GM21528 (cell line): ENCODE measurements around the gene SLCO3A1.

ENCODE experiments used
- ATAC-seq: cut with Tn5 transposase; IDR thresholded peaks from one replicate; pipeline ENCODE4 v1.9.1; 2021; ENCODE audit warnings: mild to moderate bottlenecking, moderate library complexity; ENCODE audit not compliant: unreplicated experiment, low FRiP score

The SLCO3A1 gene

DNA sequence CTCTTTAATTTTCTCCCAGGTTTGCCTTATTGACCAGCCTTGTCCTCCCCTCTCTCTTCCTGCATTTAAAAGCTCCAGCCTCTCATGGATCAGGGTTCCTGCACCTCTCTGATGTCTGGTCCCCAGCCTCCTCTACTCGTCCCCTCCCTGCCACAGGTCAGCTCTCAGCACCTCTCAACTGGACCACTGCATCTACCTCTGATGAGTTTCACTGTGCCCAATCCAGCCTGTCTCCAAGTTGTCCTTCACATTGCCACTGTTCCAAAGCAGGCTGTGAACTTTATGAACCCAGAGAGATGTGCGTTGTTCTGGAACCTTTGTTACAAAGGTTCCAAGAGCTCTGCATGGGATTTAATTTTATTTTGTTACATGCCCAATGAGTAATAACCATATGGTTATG, 76.6 kb downstream of the SLCO3A1 start:
- ATAC-seq, result no peak

DNA sequence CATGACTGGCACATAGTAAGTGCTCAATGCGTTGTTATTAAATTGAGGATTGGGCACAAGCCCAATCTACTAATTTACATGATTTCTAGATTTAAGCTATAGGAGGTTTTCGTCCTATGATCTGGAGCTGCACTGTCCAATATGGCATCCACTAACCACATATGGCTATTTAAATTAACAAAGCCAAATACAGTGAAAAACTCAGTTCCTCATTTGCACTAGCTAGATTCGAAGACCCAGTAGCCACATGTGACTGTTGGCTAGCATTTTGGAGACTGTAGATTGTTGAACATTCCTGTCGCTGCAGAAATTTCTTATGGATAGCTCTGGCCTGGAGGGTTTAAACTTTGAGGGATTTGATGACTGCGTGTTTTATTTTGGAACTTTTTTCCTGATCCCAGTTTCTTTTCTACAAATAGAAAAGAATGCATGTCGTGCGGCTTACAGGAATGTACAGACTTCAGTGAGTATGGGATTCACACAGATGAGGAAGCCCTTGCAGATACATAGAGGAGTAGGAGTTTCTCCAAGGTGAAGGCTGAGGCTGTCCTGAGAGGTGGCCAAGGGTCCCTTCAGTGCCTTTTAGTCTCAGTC, 82.8 kb downstream of the SLCO3A1 start:
- ATAC-seq, result no peak

DNA sequence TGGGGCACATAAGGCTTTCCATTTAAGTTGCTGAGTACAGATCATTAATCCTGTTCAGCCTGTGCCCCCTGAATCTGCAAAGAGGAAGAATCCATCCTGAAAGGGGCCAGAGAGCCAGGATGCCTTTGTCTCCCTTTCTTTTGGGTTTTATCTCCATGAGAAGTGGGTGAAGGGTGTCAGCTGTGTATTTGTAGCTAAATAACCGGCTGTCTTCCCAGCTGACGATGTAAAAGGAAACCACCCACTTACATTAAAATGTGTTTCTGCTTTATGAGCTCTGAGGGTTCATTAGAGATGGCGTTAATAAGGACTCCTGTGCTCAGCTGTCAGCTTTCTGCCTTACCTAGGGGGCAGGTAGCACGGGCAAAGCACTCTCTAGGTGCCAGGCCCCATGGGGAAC, 83.4 kb downstream of the SLCO3A1 start:
- no peak for ATAC-seq

DNA sequence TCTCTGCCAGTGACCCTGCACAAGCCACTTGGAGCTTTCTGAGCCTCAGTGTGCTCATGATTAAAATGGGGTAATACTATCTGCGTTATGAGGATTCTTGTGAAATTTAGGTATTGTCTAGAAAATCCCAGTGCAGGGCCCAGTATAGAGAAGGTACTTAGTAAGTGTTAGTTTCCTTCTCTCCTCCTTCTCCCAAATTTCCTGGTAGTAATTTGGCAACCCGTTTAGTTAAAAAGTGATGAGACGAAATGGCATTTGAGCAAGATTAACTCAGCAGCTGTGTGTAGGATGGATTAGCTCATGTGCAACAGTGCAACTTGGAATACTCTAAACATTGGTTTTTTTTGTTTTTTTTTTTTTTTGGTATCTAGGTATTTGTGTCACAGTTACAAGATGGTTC, 84.6 kb downstream of the SLCO3A1 start:
- no peak for ATAC-seq

DNA sequence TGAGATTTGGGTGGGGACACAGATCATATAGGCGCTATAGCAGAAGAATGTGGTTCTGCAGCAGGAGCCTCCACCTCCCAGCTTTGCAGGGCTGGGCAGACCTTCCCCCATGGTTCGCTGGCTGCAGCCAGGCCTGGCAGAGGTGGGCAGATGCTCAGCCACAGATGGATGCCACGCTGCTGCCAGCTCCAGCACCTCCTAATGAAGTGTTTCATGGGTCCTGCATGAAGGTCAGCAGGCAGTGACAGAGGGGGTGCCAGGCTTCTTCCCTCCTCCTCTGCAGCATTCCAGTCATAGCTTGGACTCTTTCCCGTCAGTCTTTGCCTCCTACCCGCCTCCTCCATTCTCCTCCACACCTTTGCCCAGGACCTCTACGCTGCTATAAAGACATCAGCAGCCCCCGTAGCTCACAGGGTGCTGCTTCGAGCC, 85.9 kb downstream of the SLCO3A1 start:
- ATAC-seq, result no peak

DNA sequence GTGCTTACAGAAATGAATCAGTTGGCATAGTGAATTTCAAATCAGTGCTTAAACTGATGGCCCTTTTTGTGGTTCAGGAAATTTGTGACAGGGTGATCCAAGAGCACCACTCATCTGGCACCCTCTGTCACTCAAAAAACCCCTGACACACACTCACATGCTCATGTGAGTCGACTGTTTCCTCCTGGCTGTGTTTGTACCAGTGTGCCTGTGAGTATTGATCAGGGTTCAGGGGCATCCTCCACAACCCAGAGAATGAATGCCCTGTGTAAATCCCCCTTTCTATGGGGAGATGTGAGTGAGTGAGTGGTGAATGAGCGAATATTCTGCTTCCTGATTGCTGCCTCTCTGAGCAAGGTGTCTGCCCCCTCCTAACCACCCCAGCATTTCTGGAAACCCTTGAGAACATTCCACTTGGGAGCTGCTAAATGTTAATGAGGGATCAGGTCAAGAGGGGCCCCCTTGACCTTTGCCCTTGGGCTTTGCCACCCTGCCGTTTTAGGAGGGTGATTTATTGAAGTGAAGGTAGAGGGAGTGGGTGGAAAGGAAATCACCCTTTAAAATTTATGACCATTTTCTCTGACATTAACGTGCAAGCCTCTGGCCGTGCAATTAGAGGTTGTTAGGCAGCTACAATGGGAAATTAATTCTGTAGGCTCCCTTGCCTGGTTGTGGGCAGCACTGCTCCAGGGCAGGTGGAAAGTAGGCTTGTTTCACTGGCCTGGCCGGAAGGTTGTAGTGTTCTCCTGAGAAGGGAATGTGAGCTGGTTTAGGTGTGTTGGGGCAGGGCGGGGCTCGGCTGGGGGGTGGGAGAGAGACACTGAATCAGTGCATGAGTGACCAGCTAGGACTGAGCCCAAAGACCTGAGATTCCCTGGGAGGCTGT, 87.2 kb downstream of the SLCO3A1 start:
- no peak for ATAC-seq

DNA sequence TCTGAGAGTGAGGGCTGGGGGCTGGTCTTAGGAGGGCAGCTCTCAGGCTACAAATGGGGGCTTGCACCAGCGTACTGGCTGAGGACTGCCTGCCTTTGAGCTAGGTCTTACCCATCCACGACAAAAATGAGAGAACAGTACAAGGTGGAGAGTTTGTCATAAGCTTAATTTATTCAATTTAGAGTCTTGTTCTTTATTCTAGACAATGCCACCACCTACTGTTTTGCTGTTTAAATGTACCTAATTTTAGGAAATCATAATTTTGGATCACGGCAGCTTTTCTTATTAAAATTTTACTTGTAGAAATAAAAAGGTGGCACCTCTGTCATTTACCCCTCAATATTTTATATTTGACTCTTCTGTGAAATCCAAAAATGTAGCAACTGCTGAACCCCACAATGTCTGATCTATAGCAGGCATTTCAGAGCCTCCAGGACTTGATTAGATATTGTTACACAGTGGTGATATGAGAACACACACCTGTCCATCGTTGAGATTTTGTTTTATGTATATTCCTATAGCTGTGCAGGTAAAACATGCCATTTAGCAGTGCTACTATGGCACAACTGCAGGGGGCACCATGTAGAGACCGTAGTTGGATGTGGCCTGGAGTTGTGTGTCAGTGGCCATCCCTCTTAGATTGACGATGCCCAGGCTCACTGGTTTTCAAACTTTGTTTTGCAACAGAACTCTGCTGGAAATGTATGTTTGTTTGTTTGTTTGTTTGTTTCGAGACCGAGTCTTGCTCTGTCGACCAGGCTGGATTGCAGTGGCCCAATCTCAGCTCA, 88.6 kb downstream of the SLCO3A1 start:
- no peak for ATAC-seq

DNA sequence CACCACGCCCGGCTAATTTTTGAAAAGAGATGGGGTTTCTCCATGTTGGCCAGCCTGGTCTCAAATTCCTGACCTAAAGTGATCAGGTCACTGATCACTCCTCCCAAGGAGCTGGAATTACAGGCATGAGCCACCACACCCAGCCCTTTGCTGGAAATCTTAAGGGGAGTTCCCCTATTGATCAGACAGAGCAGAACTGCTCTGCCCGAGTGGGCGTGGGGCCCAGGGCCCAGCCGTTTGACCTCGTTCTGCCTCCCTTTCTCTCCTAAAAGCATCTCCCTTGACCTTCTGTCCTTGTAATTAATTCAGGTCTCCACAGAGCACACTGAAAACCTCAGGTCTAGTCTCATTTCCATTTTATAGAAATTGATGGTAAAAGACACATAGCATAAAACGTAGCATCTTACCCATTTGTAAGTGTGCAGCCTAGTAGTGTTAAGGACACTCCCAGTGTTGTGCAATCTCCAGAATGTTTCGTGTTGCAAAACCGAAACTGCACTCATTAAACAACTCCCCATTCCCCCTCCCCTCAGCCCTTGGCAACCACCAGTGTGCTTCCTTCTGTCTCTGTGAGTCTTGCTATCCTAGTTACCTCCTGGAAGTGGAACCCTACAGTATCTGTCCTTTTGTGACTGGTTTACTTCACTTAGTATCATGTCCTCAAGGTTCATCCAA, 89.3 kb downstream of the SLCO3A1 start:
- peak; percentile 61 for ATAC-seq

DNA sequence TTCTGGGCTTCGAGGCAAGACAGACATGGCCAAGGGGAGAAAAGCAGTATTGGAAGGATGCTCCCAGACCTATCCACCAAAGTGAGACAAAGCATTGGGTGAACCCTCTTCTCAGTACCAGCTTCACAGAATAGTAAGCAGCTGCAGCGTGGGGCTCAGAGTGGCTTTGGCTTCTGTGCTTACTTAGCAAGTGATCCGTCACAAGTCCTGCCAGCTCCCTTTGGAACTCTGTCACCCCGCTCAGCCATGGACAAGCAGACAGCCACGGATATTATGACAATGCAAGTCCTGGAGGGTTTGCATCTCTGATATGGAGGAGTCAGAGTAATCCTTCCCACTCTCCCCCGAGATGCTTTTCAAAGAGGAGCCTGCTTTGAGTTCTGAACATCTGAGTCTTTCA, 90.8 kb downstream of the SLCO3A1 start:
- no peak for ATAC-seq

DNA sequence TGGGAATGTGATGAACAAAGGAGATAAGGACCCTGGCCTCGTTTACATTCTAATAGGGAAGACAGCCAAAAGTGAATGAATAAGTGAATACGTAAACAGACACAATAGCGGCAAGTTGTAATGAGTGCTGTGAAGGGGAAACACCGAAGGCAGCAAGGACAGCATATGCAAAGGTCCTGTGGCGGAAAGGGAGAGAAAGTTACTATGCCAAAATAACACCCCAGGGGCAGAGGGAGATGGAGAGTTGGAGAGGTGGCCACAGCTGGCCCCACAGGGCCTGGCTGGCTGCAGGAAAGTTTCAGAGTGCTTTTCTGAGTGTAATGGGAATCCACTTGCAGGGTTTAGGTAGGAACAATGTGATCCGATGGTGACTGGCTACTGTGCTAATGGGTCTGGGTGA, 91.9 kb downstream of the SLCO3A1 start:
- no peak for ATAC-seq

DNA sequence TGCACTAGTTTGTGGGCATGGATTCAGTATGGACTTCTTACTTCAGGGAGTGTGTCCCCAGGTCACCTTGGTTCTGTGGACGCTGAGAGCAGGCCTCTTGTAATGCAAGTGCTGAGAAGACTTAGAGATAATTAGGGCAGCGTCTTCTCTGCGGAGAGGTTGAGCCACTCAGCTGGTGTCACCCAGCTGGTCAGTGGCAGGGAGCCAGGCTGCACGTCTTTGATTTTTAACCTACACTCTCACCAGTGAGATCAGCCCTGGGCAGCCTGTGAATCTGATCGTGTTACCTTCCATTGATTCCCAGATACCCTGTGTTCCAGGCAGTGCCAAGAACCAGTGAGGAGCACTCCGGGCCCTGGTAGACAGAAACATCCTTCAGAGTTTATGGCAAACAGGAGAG, 92.6 kb downstream of the SLCO3A1 start:
- ATAC-seq, result no peak

DNA sequence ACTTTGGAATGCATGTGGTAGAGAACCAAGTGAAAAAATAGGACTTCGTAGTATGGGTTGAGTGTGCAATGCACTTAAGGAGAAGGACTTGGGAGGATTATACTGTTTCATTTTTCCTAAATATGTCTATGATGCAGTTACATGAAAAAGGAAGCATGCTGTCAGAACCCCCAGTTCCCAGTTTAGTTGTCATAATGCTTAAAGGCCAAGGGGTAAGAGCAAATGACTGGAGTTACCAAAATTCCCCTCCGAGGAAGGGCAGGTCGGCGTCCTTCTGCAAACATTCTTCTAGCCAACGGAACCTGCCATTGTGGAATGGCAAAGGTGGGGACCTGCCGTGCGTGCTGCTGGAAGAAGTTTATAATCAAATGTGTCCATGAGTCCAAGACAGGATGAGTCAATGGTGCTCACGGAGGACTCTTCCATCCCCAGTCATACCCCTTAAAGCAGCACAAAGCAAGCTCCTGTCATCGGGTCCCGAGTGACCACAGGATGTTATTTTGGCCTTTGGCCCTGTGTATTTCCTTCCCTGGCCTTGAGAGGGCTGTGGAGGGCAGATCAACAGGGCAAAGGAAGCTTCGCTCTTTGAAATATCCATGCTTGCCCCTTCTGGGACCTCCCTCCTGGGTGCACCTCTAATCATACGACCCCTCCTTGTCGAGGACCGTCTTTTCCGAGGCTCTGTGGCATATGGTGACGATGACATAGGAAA, 93.2 kb downstream of the SLCO3A1 start:
- ATAC-seq, result no peak

DNA sequence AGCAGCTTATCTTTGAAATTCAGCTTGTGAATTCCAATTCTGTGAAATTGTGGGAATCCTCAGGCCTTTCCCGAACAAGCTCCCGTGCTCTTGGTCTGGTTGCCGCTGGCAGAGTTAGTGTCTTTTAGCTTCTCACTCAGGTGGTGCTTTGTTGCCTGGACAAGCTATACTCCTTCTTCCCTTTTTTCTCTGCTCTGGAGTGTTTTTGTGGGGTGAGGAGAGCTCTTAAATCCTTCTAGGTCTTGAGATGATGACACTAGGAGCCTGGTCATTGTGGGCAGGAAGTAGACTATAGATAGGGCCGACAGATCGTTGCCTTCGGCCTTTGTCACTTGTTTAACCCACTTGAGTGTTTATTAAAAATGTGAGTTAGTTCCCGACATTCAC, 93.8 kb downstream of the SLCO3A1 start:
- no peak for ATAC-seq

DNA sequence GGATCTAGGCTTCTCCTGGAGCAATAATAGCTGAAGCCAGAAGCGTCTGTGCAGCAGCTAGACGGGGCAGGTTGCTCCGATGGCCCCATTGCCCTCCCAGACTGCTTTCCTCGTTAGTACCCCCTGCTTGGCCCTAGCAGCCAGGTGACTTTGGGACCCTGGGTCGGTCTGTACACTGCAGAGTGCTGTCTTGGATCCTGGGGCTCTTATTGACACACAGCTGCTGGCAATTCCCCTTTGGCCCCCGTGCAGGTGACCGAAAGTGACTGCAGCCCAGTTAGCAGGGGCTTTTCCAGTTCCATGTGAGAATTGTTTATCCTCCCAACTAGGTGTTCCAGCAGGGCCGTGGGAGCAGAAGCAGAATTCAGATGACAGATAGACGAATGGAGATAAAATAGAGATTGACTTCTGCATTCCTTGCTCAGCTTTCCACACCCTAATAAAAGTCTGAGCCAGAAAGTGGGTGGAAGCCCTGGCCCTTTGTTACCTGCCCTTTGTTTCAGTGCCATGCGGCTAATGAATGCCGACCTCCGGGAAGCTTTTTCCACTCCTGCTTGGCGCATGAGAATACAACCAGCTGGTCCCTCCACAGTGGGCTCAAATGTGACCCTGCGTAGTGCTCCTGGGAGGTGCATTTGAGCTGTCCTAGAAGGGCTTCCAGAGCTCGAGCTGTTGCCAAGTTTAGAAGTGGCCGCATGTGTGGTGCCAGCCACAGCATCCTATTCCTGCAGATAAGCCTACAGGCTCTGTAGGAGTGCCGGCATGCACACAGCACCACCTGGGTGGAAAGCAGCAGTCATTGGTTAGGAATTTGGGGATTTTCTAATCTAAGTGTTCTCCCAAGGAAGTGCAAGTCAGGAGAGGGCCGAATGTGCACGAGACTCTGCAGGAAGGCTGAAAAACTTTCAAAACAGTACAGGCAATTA, 94.4 kb downstream of the SLCO3A1 start:
- no peak for ATAC-seq

DNA sequence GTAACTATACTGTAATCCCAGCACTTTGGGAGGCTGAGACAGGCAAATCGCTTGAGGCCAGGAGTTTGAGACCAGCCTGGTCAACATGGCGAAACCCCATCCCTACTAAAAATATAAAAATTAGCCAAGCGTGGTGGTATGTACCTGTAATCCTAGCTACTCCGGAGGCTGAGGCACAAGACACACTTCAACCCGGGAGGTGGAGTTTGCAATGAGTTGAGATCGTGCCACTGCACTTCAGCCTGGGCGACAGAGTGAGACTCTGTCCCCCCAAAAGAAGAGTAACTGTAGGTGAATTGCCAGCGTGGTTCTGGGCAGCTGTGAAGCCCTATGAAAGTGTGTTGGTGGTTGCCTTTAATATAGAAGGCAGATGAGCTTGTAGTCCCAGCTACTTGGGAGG, 95.9 kb downstream of the SLCO3A1 start:
- no peak for ATAC-seq

DNA sequence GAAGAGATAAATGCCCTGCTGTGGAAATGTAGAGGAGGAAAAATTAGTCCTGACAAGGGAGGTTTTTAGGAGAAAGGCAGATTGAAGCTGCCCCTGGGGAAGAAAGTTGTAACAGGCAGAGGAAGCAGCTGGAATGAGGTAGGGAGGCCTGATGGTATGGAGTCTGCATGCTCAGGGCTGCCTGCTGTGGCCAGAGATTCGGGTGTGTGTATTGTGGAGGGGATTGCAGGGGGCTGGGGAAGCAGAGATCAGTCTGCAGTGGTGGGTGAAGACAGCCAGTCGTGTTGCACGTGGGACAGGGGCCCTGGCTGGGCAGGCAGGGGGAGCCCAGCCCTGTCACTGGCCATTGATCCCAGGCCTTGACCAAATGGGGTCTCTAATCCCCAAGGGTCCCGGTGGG, 96.5 kb downstream of the SLCO3A1 start:
- no peak for ATAC-seq

DNA sequence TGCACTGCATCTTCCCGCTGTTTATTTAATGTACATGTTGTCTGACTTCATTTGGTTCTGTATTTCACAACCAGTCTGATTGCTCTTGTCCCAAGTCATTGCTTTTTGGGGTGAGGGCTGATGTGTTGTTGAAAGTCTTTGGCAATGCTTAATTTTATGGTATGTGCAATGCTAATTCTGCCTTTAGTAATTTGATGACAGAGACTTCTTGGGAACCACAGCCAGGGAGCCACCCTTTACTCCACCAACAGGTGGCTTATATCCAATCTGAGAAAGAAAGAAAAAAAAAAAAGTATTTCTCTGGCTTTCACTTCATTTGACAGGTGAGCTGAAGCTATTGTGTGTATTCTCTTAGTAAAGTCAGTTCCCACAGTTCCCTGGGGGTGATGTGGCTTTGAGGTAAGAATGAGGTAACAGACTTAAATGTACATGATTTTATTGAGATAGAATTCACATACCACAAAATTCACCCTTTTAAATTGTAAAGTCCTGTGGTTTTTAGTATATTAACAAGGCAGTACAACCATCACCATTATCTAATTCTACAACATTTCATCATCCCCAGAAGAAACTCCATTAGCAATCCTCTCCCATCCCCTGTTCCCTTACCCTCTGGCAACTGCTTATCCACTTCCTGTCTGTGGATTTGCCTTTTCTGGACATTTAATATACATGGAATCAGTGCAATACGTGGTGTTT, 97.3 kb downstream of the SLCO3A1 start:
- no peak for ATAC-seq

DNA sequence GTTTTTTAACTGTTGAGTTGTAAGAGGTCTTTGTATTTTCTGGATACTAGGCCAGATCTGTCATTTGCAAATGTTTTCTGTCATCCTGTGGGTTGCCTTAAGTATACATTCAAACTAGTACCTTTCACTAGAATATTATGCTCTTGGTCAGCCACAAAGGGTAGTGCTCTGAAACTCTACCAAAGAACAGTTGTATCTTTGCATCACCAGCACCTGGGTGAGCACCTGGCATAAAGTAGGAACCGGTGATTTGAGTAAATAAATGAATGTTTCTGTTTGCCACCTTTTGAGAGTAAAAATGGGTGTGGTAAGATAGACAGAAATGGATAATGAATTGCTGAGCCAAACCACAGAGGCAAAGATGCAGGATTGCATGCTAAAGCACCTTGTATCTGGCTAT, 98.7 kb downstream of the SLCO3A1 start:
- no peak for ATAC-seq

DNA sequence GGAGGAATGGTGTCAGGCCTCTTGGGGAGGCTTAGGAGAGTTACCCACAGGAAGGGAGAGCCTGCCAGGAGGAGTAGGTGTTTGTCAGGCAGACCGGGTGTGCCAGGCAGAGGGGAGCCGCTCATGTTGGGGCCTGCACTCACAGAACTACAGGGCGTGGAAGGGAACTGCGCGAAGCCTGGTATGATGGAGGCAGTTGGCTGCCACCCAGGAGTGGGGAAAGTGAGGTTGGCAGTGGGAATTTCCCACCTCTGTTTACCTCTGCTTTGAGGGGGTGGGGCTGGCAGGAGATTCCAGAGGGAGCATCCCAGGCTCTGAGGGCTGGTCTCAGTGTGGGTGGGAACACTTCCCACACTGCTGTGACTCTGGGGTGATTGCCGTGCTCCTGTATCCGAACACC, 99.9 kb downstream of the SLCO3A1 start:
- no peak for ATAC-seq
